GM18951 (cell line): ENCODE measurements around the gene TSPOAP1.

ENCODE experiments used
- POLR2A ChIP-seq: IDR thresholded peaks from 4 replicates; pipeline ENCODE4 v1.6.1; 2011; ENCODE audit warnings: mild to moderate bottlenecking; ENCODE audit not compliant: insufficient read length, insufficient read depth; ENCODE audit errors: extremely low read depth
- in situ Hi-C: fragments of 300-500 bp; cut with MboI; formaldehyde crosslinking; loops from one replicate; pipeline ENCODE4 v1.12.0; 2022; ENCODE audit warnings: low sequenced_read_pairs, mixed read lengths, inconsistent platforms; ENCODE audit not compliant: unreplicated experiment

Gene TSPOAP1

DNA sequence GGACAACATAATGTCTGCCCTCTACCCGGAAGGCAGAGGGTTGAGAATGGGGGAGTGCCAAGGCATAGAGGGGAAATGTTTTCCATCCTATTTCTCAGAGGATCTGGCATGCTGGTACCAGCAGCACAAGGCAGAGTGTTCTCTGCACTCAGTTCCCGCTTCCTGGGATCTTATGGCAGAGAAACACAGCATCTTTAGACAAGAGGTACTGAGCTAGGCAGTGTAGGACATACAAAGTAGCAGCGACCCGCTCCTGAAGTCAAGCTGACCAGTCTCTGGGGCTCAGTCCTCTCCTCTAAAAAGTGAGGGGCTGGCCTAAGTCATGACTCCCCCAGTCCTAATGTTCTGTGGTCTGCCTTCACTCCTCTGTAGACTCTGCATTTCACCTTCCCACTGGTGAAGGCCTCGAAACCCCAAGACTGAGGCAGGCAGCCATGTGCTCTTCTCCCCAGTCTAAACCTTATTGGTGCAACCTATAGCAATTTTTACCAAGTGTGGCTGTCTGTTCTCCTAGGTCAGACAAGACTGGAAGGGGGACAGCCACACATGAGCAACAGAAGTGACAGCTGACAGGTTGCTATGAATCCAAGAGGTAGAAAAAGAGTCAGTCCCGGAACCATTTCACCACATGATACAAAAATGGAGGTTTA is 11.3 kb upstream of the TSPOAP1 start:
- in situ Hi-C loops = no loop called here
- TF ChIP-seq POLR2A = no peak

DNA sequence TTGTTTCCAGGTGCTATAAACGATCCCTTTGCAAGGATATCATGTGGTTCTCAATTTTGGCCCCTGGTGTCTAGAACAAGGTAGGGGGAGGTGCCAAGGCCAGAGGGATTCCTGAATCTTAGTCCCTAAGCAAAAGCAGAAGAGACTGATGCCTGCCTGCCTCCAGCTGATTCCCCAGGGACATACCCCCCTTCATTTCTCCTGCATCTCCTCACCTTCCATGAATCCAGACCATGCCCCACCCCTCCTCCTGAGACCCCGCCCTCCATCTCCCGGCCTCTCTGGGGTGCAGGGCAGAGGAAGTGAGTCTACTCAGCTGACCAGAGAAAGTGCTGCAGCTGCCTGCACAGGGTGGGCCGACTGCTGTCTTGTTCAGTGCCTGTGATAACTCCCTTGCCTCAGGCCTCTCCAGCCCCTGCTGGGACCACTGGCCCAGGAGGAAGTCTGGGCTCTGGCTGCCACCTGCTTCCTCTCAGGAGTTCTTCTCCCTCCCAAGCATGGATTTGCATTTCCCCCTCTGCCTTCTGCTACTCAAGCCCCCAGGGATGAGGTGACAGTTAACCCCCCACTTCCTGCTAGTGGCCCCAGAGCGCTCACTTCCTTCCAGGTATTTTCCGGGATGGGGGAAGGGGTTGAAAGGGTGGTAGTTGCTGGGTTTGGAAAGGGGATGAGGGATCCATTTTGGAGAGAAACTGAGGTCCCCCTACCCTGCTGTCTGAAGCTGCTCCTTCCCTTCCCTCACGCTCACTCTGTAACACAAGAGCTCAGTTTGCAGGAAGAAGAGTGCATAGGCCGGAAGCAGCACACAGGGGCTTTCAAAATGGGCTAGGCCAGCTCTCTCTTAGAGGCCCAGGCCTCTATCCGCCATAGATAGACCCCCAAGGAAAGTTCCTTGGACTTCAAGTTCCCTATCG is 10.5 kb upstream of the TSPOAP1 start:
- TF ChIP-seq POLR2A = no peak
- in situ Hi-C loops = no loop called here

GRCh38 chr17:58338454-58338840 is 9.9 kb upstream of the TSPOAP1 start:
- in situ Hi-C loops = no loop called here

DNA sequence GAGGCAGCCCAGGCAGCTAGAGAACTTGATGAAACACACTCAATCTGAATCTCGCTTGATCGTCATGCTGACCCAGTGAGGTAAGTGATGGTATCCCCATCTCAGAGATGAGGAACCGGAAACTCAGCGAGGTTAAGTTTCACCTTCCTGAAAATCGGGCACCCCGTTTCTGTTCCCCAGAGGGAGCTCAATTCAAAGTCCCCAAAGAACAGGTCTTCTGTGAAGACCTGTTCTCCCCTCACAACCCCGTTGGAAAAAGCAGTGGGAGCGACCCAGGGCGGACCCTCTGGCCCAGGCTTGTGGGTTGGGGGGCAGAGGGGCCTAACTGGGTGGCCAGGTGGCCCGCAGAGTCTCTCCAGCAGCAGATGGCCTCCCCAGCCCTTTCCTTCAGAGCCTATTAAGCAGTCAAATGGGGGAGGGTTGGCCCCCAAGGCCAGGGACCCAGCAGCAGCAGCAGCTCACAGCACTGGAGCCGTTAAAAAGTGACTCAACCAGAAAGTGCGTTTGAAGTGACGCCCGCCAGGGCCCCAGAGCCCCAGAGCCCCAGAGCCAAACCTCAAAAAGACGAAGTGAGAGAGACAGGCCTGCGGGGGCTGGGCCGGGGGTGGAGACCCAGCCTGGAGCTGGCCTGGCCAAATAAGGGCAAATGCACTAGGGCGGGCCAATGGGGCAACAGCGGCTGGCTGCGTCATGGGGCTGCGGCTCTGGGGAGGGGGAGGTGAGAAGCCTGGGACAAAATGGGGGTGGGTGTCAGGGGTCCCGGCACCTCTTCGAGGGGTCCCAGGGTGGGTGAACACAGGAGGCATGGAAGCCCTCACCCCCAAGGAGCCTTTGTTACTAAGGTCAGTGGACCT is 9.2 kb upstream of the TSPOAP1 start:
- TF ChIP-seq POLR2A = no peak
- in situ Hi-C loops = no loop called here

More at GRCh38 chr17:58338454-58338840, 9.9 kb upstream of the TSPOAP1 start:
- no peak for TF ChIP-seq POLR2A

GRCh38 chr17:58337210-58337599 is 8.6 kb upstream of the TSPOAP1 start:
- in situ Hi-C loops = no loop called here
- no peak for TF ChIP-seq POLR2A

- no peak for TF ChIP-seq POLR2A
- in situ Hi-C loops = no loop called here
Measured at GRCh38 chr17:58336456-58337209, 8.0 kb upstream of the TSPOAP1 start.

GRCh38 chr17:58335779-58336455 is 7.3 kb upstream of the TSPOAP1 start:
- in situ Hi-C loops = no loop called here
- TF ChIP-seq POLR2A = no peak

DNA sequence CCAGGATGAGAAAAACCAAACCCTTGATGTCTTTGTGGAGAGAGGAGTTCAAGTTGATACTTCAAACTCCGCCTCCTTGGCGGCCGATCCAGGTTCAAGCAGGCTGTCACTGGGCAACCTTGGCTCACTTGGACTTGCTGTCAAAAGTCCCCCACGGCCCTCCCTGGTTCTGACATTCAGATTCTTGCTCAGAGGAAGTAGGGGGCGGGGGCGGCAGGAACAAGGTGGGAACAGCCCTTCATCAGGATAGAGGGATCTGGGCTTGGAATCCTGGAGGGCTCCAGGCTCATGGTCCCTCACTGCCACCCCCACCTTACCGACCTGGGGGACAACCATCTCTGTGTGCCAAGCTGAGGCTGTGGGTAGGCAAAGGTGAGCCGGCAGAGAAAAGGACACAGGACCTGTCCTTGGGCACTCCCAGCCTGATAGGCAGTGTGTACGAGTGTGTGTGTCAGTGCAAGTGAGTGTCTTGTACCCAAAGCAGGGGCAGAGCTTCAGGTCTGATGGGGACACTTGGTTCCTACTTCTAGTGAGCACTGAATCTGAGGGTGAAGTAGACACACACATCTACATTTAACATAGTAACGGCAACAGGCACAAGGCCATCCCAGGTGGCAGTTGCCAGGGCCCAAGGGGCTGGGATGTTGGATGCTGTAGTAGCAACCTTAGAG is 6.6 kb upstream of the TSPOAP1 start:
- TF ChIP-seq POLR2A = no peak
- in situ Hi-C loops = no loop called here

- in situ Hi-C loops = no loop called here
- TF ChIP-seq POLR2A = no peak
Measured at GRCh38 chr17:58334661-58335060, 6.1 kb upstream of the TSPOAP1 start.

GRCh38 chr17:58334256-58334655 is 5.7 kb upstream of the TSPOAP1 start:
- TF ChIP-seq POLR2A = no peak

DNA sequence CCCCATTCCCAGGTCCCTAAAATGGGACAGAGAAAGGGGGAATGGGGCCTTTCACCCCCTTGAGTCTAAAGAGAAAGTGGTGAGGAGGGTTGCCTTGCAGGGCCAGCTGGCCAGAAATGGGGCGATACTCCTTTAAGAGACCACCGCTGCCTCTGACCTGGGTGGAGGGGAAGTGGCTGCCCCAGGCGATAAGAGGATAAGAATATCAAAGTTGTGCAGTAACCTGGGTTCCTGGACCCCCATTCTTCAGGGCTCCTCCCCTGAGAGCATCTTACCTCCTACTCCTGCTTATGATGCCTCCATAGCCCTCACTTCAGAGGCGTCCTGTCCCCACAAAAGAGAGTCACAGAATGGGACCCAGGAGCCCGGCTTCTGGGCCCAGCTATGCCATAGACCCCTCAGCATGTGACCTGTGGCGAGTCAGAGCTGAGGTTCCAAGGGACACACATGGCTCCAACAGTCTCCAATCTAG is 5.2 kb upstream of the TSPOAP1 start:
- TF ChIP-seq POLR2A = no peak
- in situ Hi-C loops = no loop called here

More at GRCh38 chr17:58334256-58334655, 5.7 kb upstream of the TSPOAP1 start:
- in situ Hi-C loops = no loop called here
